ENCODE measurements around the gene COMMD1.
"Not testable (repeated sequence)": the region's sequence is repeated elsewhere in the genome, so short reads cannot be mapped to it uniquely, and the experiment has no call there.

The COMMD1 gene

GRCh38 chr2:62156861-62157496 lies 251.5 kb downstream of the COMMD1 start:
- Histone ChIP-seq H3F3A (ENCODE audit: insufficient read depth, low read length) (no peaks in the 10 kb centered on the region), H3K27me3 (replicated peaks; ENCODE audit: insufficient read depth, low read length) (no peaks in the 10 kb centered on the region), H3K27ac (ENCODE audit: low read length) (no peak overlapping the region), H3K9ac (ENCODE audit: low read length) (no peak overlapping the region), H3K4me2 (ENCODE audit: low read depth, low read length) (no peak overlapping the region), H3K4me1 (ENCODE audit: low read length) (no peaks in the 10 kb centered on the region), H3K9me2 (replicated peaks; ENCODE audit: insufficient read depth, low read length) (no peaks in the 10 kb centered on the region), H3K9me3 (replicated peaks; ENCODE audit: insufficient read depth, low read length) (no peaks in the 10 kb centered on the region), H2AFZ (ENCODE audit: low read length) (no peak overlapping the region), H3K36me3 (replicated peaks; ENCODE audit: insufficient read depth, low read length) (no peaks in the 10 kb centered on the region), H4K20me1 (ENCODE audit: insufficient read depth, low read length) (no peaks in the 10 kb centered on the region), H3K79me2 (ENCODE audit: low read length) (no peaks in the 10 kb centered on the region), H3K4me3 (ENCODE audit: low read length) (no peak overlapping the region)
- DNase-seq: no peak
- no peak for TF ChIP-seq CTCF (IDR thresholded peaks at IDR 0.05; ENCODE audit: low read length)
- no peak for TF ChIP-seq EZH2phosphoT487 (IDR thresholded peaks at IDR 0.05; ENCODE audit: low read length)
- TF ChIP-seq EZH2 (optimal IDR thresholded peaks at IDR 0.05; ENCODE audit: low read depth, low read length): no peak

- Histone ChIP-seq H3K4me1 (ENCODE audit: low read length) (no peaks in the 10 kb centered on the region), H3K4me2 (ENCODE audit: low read depth, low read length) (no peak overlapping the region), H3K27ac (ENCODE audit: low read length) (no peak overlapping the region), H3K79me2 (ENCODE audit: low read length) (no peaks in the 10 kb centered on the region), H3K4me3 (ENCODE audit: low read length) (no peak overlapping the region), H3K9me2 (replicated peaks; ENCODE audit: insufficient read depth, low read length) (no peaks in the 10 kb centered on the region), H3K9ac (ENCODE audit: low read length) (no peak overlapping the region), H3K9me3 (replicated peaks; ENCODE audit: insufficient read depth, low read length) (no peaks in the 10 kb centered on the region), H3F3A (ENCODE audit: insufficient read depth, low read length) (no peaks in the 10 kb centered on the region), H3K36me3 (replicated peaks; ENCODE audit: insufficient read depth, low read length) (no peaks in the 10 kb centered on the region), H4K20me1 (ENCODE audit: insufficient read depth, low read length) (no peaks in the 10 kb centered on the region), H3K27me3 (replicated peaks; ENCODE audit: insufficient read depth, low read length) (no peaks in the 10 kb centered on the region), H2AFZ (ENCODE audit: low read length) (no peak overlapping the region)
- TF ChIP-seq EZH2phosphoT487 (IDR thresholded peaks at IDR 0.05; ENCODE audit: low read length): no peak
- no peak for TF ChIP-seq EZH2 (optimal IDR thresholded peaks at IDR 0.05; ENCODE audit: low read depth, low read length)
- no peak for TF ChIP-seq CTCF (IDR thresholded peaks at IDR 0.05; ENCODE audit: low read length)
- no peak for DNase-seq
Observed at GRCh38 chr2:62158444-62159121, 253.1 kb downstream of the COMMD1 start.

- not testable (repeated sequence) for H3K27me3 ChIP-seq (replicated peaks; ENCODE audit: insufficient read depth, low read length); H3K9me2 ChIP-seq (replicated peaks; ENCODE audit: insufficient read depth, low read length); H3K4me2 ChIP-seq (ENCODE audit: low read depth, low read length); H3F3A ChIP-seq (ENCODE audit: insufficient read depth, low read length); H4K20me1 ChIP-seq (ENCODE audit: insufficient read depth, low read length); H3K9ac ChIP-seq (ENCODE audit: low read length); H3K9me3 ChIP-seq (replicated peaks; ENCODE audit: insufficient read depth, low read length); H3K79me2 ChIP-seq (ENCODE audit: low read length); H3K4me3 ChIP-seq (ENCODE audit: low read length); H3K4me1 ChIP-seq (ENCODE audit: low read length); H3K36me3 ChIP-seq (replicated peaks; ENCODE audit: insufficient read depth, low read length); H3K27ac ChIP-seq (ENCODE audit: low read length); H2AFZ ChIP-seq (ENCODE audit: low read length); DNase-seq
Observed at GRCh38 chr2:62160691-62161090, 255.2 kb downstream of the COMMD1 start.
